ENCODE measurements around the gene ETV3.

DNA sequence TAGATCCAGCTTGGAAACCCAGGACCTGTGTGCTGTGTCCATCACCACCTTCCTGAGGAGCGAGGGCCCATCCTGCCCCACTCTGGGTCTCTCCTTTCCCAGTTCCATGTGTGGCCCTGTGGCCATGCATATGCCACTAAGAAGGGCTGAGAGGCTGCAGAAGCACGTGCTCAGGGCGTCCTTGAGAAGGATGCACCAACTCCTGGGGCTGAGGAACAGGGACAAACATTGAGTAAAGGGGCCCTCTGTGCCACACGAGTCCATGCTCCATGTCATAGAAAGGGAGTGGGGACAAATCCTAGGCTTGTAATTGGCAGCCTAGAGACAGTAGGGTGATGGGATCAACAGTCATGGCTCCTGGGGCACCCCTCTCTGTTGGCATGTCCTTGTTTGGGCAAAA is 47.0 kb downstream of the ETV3 start:
- TF ChIP-seq, protein P1, sequence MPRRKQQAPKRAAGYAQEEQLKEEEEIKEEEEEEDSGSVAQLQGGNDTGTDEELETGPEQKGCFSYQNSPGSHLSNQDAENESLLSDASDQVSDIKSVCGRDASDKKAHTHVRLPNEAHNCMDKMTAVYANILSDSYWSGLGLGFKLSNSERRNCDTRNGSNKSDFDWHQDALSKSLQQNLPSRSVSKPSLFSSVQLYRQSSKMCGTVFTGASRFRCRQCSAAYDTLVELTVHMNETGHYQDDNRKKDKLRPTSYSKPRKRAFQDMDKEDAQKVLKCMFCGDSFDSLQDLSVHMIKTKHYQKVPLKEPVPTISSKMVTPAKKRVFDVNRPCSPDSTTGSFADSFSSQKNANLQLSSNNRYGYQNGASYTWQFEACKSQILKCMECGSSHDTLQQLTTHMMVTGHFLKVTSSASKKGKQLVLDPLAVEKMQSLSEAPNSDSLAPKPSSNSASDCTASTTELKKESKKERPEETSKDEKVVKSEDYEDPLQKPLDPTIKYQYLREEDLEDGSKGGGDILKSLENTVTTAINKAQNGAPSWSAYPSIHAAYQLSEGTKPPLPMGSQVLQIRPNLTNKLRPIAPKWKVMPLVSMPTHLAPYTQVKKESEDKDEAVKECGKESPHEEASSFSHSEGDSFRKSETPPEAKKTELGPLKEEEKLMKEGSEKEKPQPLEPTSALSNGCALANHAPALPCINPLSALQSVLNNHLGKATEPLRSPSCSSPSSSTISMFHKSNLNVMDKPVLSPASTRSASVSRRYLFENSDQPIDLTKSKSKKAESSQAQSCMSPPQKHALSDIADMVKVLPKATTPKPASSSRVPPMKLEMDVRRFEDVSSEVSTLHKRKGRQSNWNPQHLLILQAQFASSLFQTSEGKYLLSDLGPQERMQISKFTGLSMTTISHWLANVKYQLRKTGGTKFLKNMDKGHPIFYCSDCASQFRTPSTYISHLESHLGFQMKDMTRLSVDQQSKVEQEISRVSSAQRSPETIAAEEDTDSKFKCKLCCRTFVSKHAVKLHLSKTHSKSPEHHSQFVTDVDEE (CRISPR knock-in tag; IDR thresholded peaks at IDR 0.05), result no peak
- TF ChIP-seq, protein P2, sequence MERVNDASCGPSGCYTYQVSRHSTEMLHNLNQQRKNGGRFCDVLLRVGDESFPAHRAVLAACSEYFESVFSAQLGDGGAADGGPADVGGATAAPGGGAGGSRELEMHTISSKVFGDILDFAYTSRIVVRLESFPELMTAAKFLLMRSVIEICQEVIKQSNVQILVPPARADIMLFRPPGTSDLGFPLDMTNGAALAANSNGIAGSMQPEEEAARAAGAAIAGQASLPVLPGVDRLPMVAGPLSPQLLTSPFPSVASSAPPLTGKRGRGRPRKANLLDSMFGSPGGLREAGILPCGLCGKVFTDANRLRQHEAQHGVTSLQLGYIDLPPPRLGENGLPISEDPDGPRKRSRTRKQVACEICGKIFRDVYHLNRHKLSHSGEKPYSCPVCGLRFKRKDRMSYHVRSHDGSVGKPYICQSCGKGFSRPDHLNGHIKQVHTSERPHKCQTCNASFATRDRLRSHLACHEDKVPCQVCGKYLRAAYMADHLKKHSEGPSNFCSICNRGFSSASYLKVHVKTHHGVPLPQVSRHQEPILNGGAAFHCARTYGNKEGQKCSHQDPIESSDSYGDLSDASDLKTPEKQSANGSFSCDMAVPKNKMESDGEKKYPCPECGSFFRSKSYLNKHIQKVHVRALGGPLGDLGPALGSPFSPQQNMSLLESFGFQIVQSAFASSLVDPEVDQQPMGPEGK (CRISPR knock-in tag; IDR thresholded peaks at IDR 0.05; ENCODE audit: borderline replicate concordance), result no peak
- TF ChIP-seq RARB (CRISPR knock-in tag; IDR thresholded peaks at IDR 0.05) (no peak), ARNTL (CRISPR knock-in tag; IDR thresholded peaks at IDR 0.05; ENCODE audit: borderline replicate concordance, low read depth) (no peak)

Data from SK-N-SH treated with all-trans-retinoic acid at 6 μM for 48 hours (cell line).